SU-DHL-6 (cell line): ENCODE data around the gene NXNL1.

ENCODE experiments used
- H2AFZ ChIP-seq: fragments of 200-600 bp; sonication (generic); 2 replicates; pipeline ENCODE4 v1.6.1; 2014; ENCODE audit warnings: low read depth, mild to moderate bottlenecking, moderate library complexity, mixed read lengths, antibody characterized with exemption, low read length; ENCODE audit not compliant: severe bottlenecking
- H3F3A ChIP-seq: fragments of 200-600 bp; shearing (Covaris generic); 2 replicates; pipeline ENCODE4 v1.6.0; 2016; ENCODE audit warnings: antibody characterized with exemption, mild to moderate bottlenecking; ENCODE audit not compliant: insufficient read depth
- H3K27ac ChIP-seq: fragments of 200-600 bp; sonication (generic); 2 replicates; pipeline ENCODE4 v1.5.1; 2016; ENCODE audit warnings: low read depth, mild to moderate bottlenecking, low read length, moderate library complexity, mixed read lengths
- H3K27me3 ChIP-seq: fragments of 200-600 bp; sonication (generic), shearing (Covaris generic); 2 replicates; pipeline ENCODE4 v1.6.0; 2014; ENCODE audit warnings: mild to moderate bottlenecking, low read length
- H3K36me3 ChIP-seq: fragments of 200-600 bp; sonication (generic); 2 replicates; pipeline ENCODE4 v1.6.1; 2014; ENCODE audit warnings: mild to moderate bottlenecking, low read length, mixed read lengths
- H3K4me2 ChIP-seq: fragments of 300-600, 200-600 bp; shearing (Covaris generic), sonication (generic); 2 replicates; pipeline ENCODE4 v1.6.0; 2014; ENCODE audit warnings: low read length, low read depth, mild to moderate bottlenecking; ENCODE audit not compliant: poor library complexity, severe bottlenecking
- H3K4me3 ChIP-seq: fragments of 200-600 bp; sonication (generic); 2 replicates; pipeline ENCODE4 v1.5.1; 2014; ENCODE audit warnings: antibody characterized with exemption, low read length, mild to moderate bottlenecking, mixed read lengths; ENCODE audit not compliant: insufficient read depth, poor library complexity, severe bottlenecking
- H3K79me2 ChIP-seq: fragments of 200-600 bp; sonication (generic); 2 replicates; pipeline ENCODE4 v1.6.1; 2014; ENCODE audit warnings: mild to moderate bottlenecking, low read length, moderate library complexity; ENCODE audit not compliant: insufficient read depth
- H3K9ac ChIP-seq: fragments of 200-600 bp; sonication (generic); 2 replicates; pipeline ENCODE4 v1.7.0; 2014; ENCODE audit warnings: mild to moderate bottlenecking, low read length
- H3K9me2 ChIP-seq: fragments of 200-600 bp; sonication (generic); replicated peaks from 2 replicates; pipeline ENCODE4 v1.6.1; 2014; ENCODE audit warnings: low read length; ENCODE audit not compliant: insufficient read depth
- H3K9me3 ChIP-seq: fragments of 200-600 bp; sonication (generic); 2 replicates; pipeline ENCODE4 v1.6.1; 2014; ENCODE audit warnings: low read length, mixed read lengths; ENCODE audit not compliant: insufficient read depth
- H4K20me1 ChIP-seq: fragments of 200-600 bp; sonication (generic); 2 replicates; pipeline ENCODE4 v1.6.1; 2014; ENCODE audit warnings: low read depth, mild to moderate bottlenecking, antibody characterized with exemption, low read length, moderate library complexity, mixed read lengths
- CTCF ChIP-seq: fragments of 200-600 bp; sonication (generic); IDR thresholded peaks from one replicate; pipeline ENCODE4 v1.5.1; 2017; ENCODE audit warnings: antibody characterized with exemption, mild to moderate bottlenecking, low read length, moderate library complexity; ENCODE audit not compliant: insufficient read depth, poor library complexity, severe bottlenecking
- EZH2phosphoT487 ChIP-seq: fragments of 200-600 bp; sonication (generic), shearing (Covaris generic); conservative IDR thresholded peaks from 2 replicates; pipeline ENCODE4 v1.6.1; 2018; ENCODE audit warnings: mild to moderate bottlenecking, antibody characterized with exemption, low read length, moderate library complexity, mixed read lengths

The NXNL1 gene

GRCh38 chr19:17497149-17497798 is 36.5 kb upstream of the NXNL1 start:
- H3K27ac ChIP-seq, result no peak overlapping the region
- H3K36me3 ChIP-seq, result no peaks in the 10 kb centered on the region
- H3K9ac ChIP-seq, result no peak overlapping the region
- no peak overlapping the region for H2AFZ ChIP-seq
- no peak overlapping the region for H3K4me2 ChIP-seq
- H3K27me3 ChIP-seq, result no peaks in the 10 kb centered on the region
- no peak overlapping the region for H3K4me3 ChIP-seq
- no peaks in the 10 kb centered on the region for H3K9me2 ChIP-seq
- TF ChIP-seq EZH2phosphoT487 (no peak), CTCF (no peak)
- H3K79me2 ChIP-seq, result no peaks in the 10 kb centered on the region
- no peaks in the 10 kb centered on the region for H4K20me1 ChIP-seq
- H3K9me3 ChIP-seq, result no peaks in the 10 kb centered on the region
- no peaks in the 10 kb centered on the region for H3F3A ChIP-seq

DNA sequence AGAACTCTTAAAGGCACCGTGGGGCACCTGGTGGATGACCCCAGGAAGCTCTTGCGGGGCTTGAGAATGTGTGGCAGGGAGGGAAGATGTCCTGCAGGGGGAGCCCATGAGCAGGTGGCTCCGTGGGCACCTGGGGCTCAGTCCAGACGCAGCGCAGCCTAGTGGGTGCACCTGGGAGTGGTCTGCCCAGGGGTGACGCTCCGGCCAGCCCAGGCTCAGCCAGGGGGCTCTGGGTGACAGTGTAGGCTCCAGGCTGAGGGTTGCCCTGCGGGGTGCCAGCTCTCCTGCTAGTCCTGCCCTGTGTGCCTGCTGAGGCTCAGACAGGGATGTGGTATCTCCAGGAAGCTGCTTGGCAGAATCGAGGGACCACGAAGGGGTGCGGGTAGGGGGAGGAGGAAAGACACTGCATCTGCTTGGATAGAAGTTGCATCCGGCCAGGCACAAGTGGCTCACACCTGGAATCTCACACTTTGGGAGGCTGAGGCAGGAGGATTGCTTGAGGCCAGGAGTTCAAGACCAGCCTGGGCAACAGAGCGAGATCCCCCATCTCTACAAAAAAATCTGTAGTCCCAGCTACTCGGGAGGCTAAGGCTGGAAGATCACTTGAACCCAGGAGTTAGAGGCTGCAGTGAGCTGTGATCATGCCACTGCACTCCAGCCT is 35.7 kb upstream of the NXNL1 start:
- TF ChIP-seq CTCF, result peak; percentile 98
- TF ChIP-seq EZH2phosphoT487, result no peak

DNA sequence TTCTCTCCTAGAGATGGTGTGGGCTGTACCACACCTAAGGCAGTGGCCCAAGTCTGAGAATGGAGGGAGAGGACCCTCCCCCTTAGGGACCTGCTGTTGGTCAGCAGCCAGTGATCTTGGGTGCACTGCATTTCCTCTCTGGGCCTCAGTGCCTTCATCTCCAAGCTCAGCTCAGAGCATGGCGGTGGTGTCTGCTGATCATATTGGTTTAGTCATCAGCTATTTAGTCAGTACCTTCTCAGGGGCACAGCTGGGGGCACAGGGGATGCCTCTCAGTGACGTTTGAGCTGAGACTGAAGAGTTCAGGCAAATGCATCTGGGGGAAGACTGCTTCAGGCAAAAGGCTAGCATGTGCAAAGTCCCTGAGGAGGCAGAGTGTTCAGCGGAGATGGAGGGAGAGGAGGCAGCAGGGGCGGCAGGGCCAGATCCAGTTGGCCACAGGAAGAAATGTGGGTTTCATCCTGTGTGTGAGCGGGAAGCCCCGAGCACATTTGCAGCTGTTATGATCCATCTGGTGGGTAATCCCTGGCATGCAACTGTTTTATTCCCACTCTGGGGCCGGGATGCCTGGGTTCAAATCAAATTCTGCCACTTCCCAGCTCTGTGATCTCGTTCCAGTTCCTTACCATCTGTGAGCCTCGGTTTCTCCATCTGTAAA is 35.0 kb upstream of the NXNL1 start:
- TF ChIP-seq CTCF, result no peak
- no peak for TF ChIP-seq EZH2phosphoT487
- no peak overlapping the region for H2AFZ ChIP-seq
- no peak overlapping the region for H3K27ac ChIP-seq
- H3K4me3 ChIP-seq, result no peak overlapping the region
- no peak overlapping the region for H3K9ac ChIP-seq
- H3K9me3 ChIP-seq, result no peaks in the 10 kb centered on the region
- H3K36me3 ChIP-seq, result no peaks in the 10 kb centered on the region
- H3K27me3 ChIP-seq, result no peaks in the 10 kb centered on the region
- H3K4me2 ChIP-seq, result no peak overlapping the region
- no peaks in the 10 kb centered on the region for H3K9me2 ChIP-seq
- H4K20me1 ChIP-seq, result no peaks in the 10 kb centered on the region
- no peaks in the 10 kb centered on the region for H3K79me2 ChIP-seq
- H3F3A ChIP-seq, result no peaks in the 10 kb centered on the region

More for the DNA sequence above, 35.7 kb upstream of the NXNL1 start:
- no peaks in the 10 kb centered on the region for H3K27me3 ChIP-seq
- no peak overlapping the region for H3K27ac ChIP-seq
- H3K36me3 ChIP-seq, result no peaks in the 10 kb centered on the region
- no peak overlapping the region for H3K4me3 ChIP-seq
- H3K4me2 ChIP-seq, result no peak overlapping the region
- no peaks in the 10 kb centered on the region for H3K9me2 ChIP-seq
- no peaks in the 10 kb centered on the region for H3F3A ChIP-seq
- H2AFZ ChIP-seq, result no peak overlapping the region
- no peaks in the 10 kb centered on the region for H4K20me1 ChIP-seq
- no peaks in the 10 kb centered on the region for H3K9me3 ChIP-seq
- no peaks in the 10 kb centered on the region for H3K79me2 ChIP-seq
- no peak overlapping the region for H3K9ac ChIP-seq
